HG03097 (cell line): ENCODE measurements around the gene CSMD2.

Experiments
- ATAC-seq: cut with Tn5 transposase; IDR thresholded peaks from one replicate; pipeline ENCODE4 v1.9.1; 2021; ENCODE audit not compliant: unreplicated experiment, low FRiP score

The CSMD2 gene

GRCh38 chr1:33925586-33925985 lies 239.4 kb downstream of the CSMD2 start:
- ATAC-seq: no peak

GRCh38 chr1:33921281-33921680 lies 243.7 kb downstream of the CSMD2 start:
- no peak for ATAC-seq

GRCh38 chr1:33918368-33918767 lies 246.7 kb downstream of the CSMD2 start:
- ATAC-seq: no peak

- no peak for ATAC-seq
Measured at GRCh38 chr1:33916786-33917185, 248.2 kb downstream of the CSMD2 start.

GRCh38 chr1:33914531-33914930 lies 250.5 kb downstream of the CSMD2 start:
- ATAC-seq: no peak

- no peak for ATAC-seq
Measured at GRCh38 chr1:33908324-33908956, 256.6 kb downstream of the CSMD2 start.

GRCh38 chr1:33906156-33906555 lies 258.9 kb downstream of the CSMD2 start:
- no peak for ATAC-seq

GRCh38 chr1:33905241-33905640 lies 259.8 kb downstream of the CSMD2 start:
- no peak for ATAC-seq

GRCh38 chr1:33903210-33903589 lies 261.8 kb downstream of the CSMD2 start:
- ATAC-seq: peak; percentile 67

GRCh38 chr1:33902486-33903209 lies 262.4 kb downstream of the CSMD2 start:
- ATAC-seq: peak; percentile 72

GRCh38 chr1:33899746-33900145 lies 265.3 kb downstream of the CSMD2 start:
- ATAC-seq: no peak

GRCh38 chr1:33898881-33899280 lies 266.1 kb downstream of the CSMD2 start:
- ATAC-seq: no peak

GRCh38 chr1:33898406-33898805 lies 266.6 kb downstream of the CSMD2 start:
- ATAC-seq: no peak

- ATAC-seq: no peak
Measured at GRCh38 chr1:33897092-33897725, 267.8 kb downstream of the CSMD2 start.

GRCh38 chr1:33895976-33896375 lies 269.1 kb downstream of the CSMD2 start:
- ATAC-seq: no peak

GRCh38 chr1:33895396-33895795 lies 269.6 kb downstream of the CSMD2 start:
- ATAC-seq: no peak

- ATAC-seq: no peak
Measured at GRCh38 chr1:33893147-33893830, 271.7 kb downstream of the CSMD2 start.

- no peak for ATAC-seq
Measured at GRCh38 chr1:33886496-33886895, 278.5 kb downstream of the CSMD2 start.

- ATAC-seq: no peak
Measured at GRCh38 chr1:33880305-33880704, 284.7 kb downstream of the CSMD2 start.

GRCh38 chr1:33878392-33878791 lies 286.6 kb downstream of the CSMD2 start:
- no peak for ATAC-seq

- ATAC-seq: no peak
Measured at GRCh38 chr1:33876970-33877650, 287.9 kb downstream of the CSMD2 start.
